K562 (cell line): ENCODE results near the gene RAD1. TPM values are rescaled to one million over a fixed set of nuclear protein-coding genes. Genes with fewer than 3 reads are reported as not detected.
A peak's percentile ranks its signal among the peaks of the same experiment; 100 is the strongest.

Experiments
- ADNP ChIP-seq: fragments of 200-800 bp; sonication (Bioruptor generic); IDR thresholded peaks from 2 replicates; pipeline ENCODE4 v1.6.1; 2016; ENCODE audit warnings: missing genetic modification characterization, missing compliant biosample characterization
- CSDE1 ChIP-seq, 2 experiments: fragments of 450-650 bp; IDR thresholded peaks; 2 replicates each; pipeline ENCODE4 v1.6.1; 2016; ENCODE audit warnings: mild to moderate bottlenecking in 1 of 2
- DPF2 ChIP-seq: fragments of 450-650 bp; IDR thresholded peaks from 2 replicates; pipeline ENCODE4 v1.6.1; 2016
- EP300 ChIP-seq: IDR thresholded peaks from 2 replicates; pipeline ENCODE4 v1.6.1; 2012; ENCODE audit warnings: low read length, improper control_type of control experiment
- HOXB6 ChIP-seq: fragments of 250-450 bp; sonication (Bioruptor Pico); IDR thresholded peaks from 2 replicates; pipeline ENCODE4 v1.5.1; 2022; ENCODE audit warnings: mild to moderate bottlenecking, borderline replicate concordance
- IRF2 ChIP-seq: sonication (generic); formaldehyde crosslinking; IDR thresholded peaks from 2 replicates; pipeline ENCODE4 v1.8.1; 2022; ENCODE audit warnings: mild to moderate bottlenecking, missing genetic modification reagents
- MAFF ChIP-seq: IDR thresholded peaks from 2 replicates; pipeline ENCODE4 v1.6.1; 2012; ENCODE audit warnings: low read length, improper control_type of control experiment
- MEIS2 ChIP-seq: fragments of 450-650 bp; IDR thresholded peaks from 2 replicates; pipeline ENCODE4 v1.6.1; 2014; ENCODE audit warnings: mild to moderate bottlenecking; ENCODE audit not compliant: partially characterized antibody
- NFE2 ChIP-seq: IDR thresholded peaks from 2 replicates; pipeline ENCODE4 v1.6.1; 2014; ENCODE audit warnings: antibody characterized with exemption, low read depth
- NR0B1 ChIP-seq: fragments of 450-650 bp; IDR thresholded peaks from one replicate; pipeline ENCODE4 v1.6.1; 2018; ENCODE audit warnings: mild to moderate bottlenecking, moderate library complexity; ENCODE audit not compliant: partially characterized antibody
- POLR2A ChIP-seq: fragments of 450-650 bp; conservative IDR thresholded peaks from 2 replicates; pipeline ENCODE4 v1.6.1; 2016
- RBM25 ChIP-seq: fragments of 200-400 bp; formaldehyde crosslinking; IDR thresholded peaks from 2 replicates; pipeline ENCODE4 v1.6.1; 2018; ENCODE audit warnings: low read length, low read depth, moderate library complexity; ENCODE audit not compliant: severe bottlenecking
- TCF3 ChIP-seq: sonication (generic); formaldehyde crosslinking; IDR thresholded peaks from 2 replicates; pipeline ENCODE4 v1.4.0; 2020; ENCODE audit warnings: mild to moderate bottlenecking, missing genetic modification reagents
- TFAM ChIP-seq: fragments of 250-450 bp; sonication (Bioruptor Pico); conservative IDR thresholded peaks from 2 replicates; pipeline ENCODE4 v1.5.0; 2021; ENCODE audit warnings: mild to moderate bottlenecking, moderate library complexity
- XRCC5 ChIP-seq: fragments of 200-400 bp; formaldehyde crosslinking; IDR thresholded peaks from 2 replicates; pipeline ENCODE4 v1.6.1; 2017; ENCODE audit warnings: low read depth, mild to moderate bottlenecking, low read length
- ZNF146 ChIP-seq: IDR thresholded peaks from one replicate; pipeline ENCODE4 v1.6.1; 2018; ENCODE audit warnings: missing compliant biosample characterization; ENCODE audit not compliant: unreplicated experiment
- polyA plus RNA-seq, 8 experiments: library from polyadenylated mRNA; depleted of rRNA in 4 of 8; stranded (reverse) in 5 of 8; unstranded in 3 of 8; fragments of >200 nt; fragmentation: Nextera tagmentation in 2 of 8; fragmentation: Illumina TruSeq in 1 of 8; extraction: Ambion mirVana in 2 of 8; extraction: Trizol in 1 of 8; gene quantifications; 2 replicates each; pipeline versions ENCODE4 v1.2.1 to v1.2.3, GENCODE V29; 2011 to 2014; ENCODE audit warnings: inconsistent platforms in 1 of 8, missing spikeins in 1 of 8
- total RNA-seq, 7 experiments: library from RNA; depleted of rRNA in 6 of 7; stranded (reverse); fragments of >200 nt in 6 of 7; fragmentation: Illumina TruSeq in 2 of 7; extraction: Trizol in 2 of 7; gene quantifications; 2 replicates each; pipeline versions ENCODE4 v1.2.1 to v1.2.3, GENCODE V29; 2011 to 2021; ENCODE audit warnings: low replicate concordance in 1 of 7
- TF ChIP-seq, protein P1 (sequence below): sonication (generic); formaldehyde crosslinking; IDR thresholded peaks from 2 replicates; pipeline ENCODE4 v1.8.1; 2023; ENCODE audit warnings: mild to moderate bottlenecking, missing genetic modification reagents
- TF ChIP-seq, protein P2 (sequence below): fragments of 450-650 bp; formaldehyde crosslinking; IDR thresholded peaks from 2 replicates; pipeline ENCODE4 v1.4.0; 2020; ENCODE audit warnings: mild to moderate bottlenecking, mixed read lengths
- TF ChIP-seq, protein P3 (sequence below): sonication (generic); formaldehyde crosslinking; IDR thresholded peaks from 2 replicates; pipeline ENCODE4 v1.8.1; 2022; ENCODE audit warnings: missing genetic modification reagents
- TF ChIP-seq, protein P4 (sequence below), 2 experiments: fragments of 450-650 bp; conservative IDR thresholded peaks; 2 replicates each; pipeline ENCODE4 v1.6.1; 2017; ENCODE audit warnings: mild to moderate bottlenecking in 2 of 2, moderate library complexity in 2 of 2
- TF ChIP-seq, protein P5 (sequence below): sonication (generic); formaldehyde crosslinking; IDR thresholded peaks from 2 replicates; pipeline ENCODE4 v1.8.0; 2022; ENCODE audit warnings: mild to moderate bottlenecking, missing genetic modification reagents

RAD1 gene
- total and polyA plus RNA-seq, 9 of the 15 experiments (the other 6 are each of a cell fraction or from before 2014, with no cell fraction given), result 44.5 to 148 (median 60.8) TPM

GRCh38 chr5:34903260-34903659 is 12.0 kb downstream of the RAD1 start (continued):
- TF ChIP-seq, protein P1, sequence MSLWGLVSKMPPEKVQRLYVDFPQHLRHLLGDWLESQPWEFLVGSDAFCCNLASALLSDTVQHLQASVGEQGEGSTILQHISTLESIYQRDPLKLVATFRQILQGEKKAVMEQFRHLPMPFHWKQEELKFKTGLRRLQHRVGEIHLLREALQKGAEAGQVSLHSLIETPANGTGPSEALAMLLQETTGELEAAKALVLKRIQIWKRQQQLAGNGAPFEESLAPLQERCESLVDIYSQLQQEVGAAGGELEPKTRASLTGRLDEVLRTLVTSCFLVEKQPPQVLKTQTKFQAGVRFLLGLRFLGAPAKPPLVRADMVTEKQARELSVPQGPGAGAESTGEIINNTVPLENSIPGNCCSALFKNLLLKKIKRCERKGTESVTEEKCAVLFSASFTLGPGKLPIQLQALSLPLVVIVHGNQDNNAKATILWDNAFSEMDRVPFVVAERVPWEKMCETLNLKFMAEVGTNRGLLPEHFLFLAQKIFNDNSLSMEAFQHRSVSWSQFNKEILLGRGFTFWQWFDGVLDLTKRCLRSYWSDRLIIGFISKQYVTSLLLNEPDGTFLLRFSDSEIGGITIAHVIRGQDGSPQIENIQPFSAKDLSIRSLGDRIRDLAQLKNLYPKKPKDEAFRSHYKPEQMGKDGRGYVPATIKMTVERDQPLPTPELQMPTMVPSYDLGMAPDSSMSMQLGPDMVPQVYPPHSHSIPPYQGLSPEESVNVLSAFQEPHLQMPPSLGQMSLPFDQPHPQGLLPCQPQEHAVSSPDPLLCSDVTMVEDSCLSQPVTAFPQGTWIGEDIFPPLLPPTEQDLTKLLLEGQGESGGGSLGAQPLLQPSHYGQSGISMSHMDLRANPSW, result no peak
- TF ChIP-seq, protein P2, sequence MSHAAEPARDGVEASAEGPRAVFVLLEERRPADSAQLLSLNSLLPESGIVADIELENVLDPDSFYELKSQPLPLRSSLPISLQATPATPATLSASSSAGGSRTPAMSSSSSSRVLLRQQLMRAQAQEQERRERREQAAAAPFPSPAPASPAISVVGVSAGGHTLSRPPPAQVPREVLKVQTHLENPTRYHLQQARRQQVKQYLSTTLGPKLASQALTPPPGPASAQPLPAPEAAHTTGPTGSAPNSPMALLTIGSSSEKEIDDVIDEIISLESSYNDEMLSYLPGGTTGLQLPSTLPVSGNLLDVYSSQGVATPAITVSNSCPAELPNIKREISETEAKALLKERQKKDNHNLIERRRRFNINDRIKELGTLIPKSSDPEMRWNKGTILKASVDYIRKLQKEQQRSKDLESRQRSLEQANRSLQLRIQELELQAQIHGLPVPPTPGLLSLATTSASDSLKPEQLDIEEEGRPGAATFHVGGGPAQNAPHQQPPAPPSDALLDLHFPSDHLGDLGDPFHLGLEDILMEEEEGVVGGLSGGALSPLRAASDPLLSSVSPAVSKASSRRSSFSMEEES (CRISPR knock-in tag), result no peak
- no peak for TF ChIP-seq CSDE1 (IDR thresholded peaks at IDR 0.05)
- no peak for TF ChIP-seq RBM25
- TF ChIP-seq TFAM (CRISPR knock-in tag), result no peak
- TF ChIP-seq, protein P3, sequence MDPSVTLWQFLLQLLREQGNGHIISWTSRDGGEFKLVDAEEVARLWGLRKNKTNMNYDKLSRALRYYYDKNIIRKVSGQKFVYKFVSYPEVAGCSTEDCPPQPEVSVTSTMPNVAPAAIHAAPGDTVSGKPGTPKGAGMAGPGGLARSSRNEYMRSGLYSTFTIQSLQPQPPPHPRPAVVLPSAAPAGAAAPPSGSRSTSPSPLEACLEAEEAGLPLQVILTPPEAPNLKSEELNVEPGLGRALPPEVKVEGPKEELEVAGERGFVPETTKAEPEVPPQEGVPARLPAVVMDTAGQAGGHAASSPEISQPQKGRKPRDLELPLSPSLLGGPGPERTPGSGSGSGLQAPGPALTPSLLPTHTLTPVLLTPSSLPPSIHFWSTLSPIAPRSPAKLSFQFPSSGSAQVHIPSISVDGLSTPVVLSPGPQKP (CRISPR knock-in tag), result no peak
- TF ChIP-seq NFE2, result peak; percentile 77
- TF ChIP-seq MAFF, result peak; percentile 42; the same call in 1 of the 2 replicates
- TF ChIP-seq POLR2A, result no peak
- TF ChIP-seq IRF2, result no peak
- no peak for TF ChIP-seq EP300
- TF ChIP-seq, protein P4, sequence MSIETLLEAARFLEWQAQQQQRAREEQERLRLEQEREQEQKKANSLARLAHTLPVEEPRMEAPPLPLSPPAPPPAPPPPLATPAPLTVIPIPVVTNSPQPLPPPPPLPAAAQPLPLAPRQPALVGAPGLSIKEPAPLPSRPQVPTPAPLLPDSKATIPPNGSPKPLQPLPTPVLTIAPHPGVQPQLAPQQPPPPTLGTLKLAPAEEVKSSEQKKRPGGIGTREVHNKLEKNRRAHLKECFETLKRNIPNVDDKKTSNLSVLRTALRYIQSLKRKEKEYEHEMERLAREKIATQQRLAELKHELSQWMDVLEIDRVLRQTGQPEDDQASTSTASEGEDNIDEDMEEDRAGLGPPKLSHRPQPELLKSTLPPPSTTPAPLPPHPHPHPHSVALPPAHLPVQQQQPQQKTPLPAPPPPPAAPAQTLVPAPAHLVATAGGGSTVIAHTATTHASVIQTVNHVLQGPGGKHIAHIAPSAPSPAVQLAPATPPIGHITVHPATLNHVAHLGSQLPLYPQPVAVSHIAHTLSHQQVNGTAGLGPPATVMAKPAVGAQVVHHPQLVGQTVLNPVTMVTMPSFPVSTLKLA (conservative IDR thresholded peaks at IDR 0.05), result no peak
- TF ChIP-seq DPF2, result peak; percentile 68
- TF ChIP-seq HOXB6 (CRISPR knock-in tag), result no peak
- TF ChIP-seq ADNP (tag), result no peak
- peak; percentile 42 for TF ChIP-seq MEIS2
- no peak for TF ChIP-seq TCF3 (CRISPR knock-in tag)
- no peak for TF ChIP-seq NR0B1
- TF ChIP-seq, protein P5, sequence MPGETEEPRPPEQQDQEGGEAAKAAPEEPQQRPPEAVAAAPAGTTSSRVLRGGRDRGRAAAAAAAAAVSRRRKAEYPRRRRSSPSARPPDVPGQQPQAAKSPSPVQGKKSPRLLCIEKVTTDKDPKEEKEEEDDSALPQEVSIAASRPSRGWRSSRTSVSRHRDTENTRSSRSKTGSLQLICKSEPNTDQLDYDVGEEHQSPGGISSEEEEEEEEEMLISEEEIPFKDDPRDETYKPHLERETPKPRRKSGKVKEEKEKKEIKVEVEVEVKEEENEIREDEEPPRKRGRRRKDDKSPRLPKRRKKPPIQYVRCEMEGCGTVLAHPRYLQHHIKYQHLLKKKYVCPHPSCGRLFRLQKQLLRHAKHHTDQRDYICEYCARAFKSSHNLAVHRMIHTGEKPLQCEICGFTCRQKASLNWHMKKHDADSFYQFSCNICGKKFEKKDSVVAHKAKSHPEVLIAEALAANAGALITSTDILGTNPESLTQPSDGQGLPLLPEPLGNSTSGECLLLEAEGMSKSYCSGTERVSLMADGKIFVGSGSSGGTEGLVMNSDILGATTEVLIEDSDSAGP (CRISPR knock-in tag), result no peak
- TF ChIP-seq ZNF146 (CRISPR knock-in tag), result no peak
- TF ChIP-seq XRCC5, result no peak
